Kidney capillary endothelial cell (primary cell): Measurements from ENCODE around the gene COL27A1.

Source experiments
- DNase-seq: peaks from one replicate; pipeline ENCODE4 v3.0.0-alpha.2; 2018; ENCODE audit warnings: low spot score

COL27A1 gene

DNA sequence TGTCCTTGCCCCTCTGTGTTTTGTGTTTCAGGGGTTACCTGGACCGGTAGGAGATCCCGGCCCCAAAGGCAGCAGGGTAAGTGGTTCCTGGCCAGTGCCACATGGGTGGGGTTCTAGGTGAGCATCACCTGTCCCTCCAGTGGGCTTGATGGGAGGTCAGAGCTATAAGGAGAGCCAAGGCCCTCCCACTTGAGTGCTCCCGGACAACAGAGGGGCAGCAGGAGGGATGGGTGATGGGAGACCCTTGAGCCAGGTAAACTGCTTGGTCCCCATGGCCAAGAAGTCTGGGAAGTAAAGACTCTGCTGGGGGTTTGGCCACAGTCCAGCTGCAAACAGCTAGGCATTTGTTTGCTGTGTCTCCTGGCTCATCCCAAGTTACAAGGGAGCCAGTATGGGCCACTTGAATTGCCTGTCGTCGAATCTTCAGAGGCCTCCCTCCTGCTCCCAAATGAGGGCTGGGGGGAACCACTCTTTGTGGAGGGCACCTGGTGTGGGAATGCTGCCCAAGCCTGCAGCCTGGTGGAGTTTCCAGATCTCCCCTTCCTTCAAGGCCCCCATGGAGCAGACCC is 51.0 kb downstream of the COL27A1 start:
- no peak for DNase-seq

DNA sequence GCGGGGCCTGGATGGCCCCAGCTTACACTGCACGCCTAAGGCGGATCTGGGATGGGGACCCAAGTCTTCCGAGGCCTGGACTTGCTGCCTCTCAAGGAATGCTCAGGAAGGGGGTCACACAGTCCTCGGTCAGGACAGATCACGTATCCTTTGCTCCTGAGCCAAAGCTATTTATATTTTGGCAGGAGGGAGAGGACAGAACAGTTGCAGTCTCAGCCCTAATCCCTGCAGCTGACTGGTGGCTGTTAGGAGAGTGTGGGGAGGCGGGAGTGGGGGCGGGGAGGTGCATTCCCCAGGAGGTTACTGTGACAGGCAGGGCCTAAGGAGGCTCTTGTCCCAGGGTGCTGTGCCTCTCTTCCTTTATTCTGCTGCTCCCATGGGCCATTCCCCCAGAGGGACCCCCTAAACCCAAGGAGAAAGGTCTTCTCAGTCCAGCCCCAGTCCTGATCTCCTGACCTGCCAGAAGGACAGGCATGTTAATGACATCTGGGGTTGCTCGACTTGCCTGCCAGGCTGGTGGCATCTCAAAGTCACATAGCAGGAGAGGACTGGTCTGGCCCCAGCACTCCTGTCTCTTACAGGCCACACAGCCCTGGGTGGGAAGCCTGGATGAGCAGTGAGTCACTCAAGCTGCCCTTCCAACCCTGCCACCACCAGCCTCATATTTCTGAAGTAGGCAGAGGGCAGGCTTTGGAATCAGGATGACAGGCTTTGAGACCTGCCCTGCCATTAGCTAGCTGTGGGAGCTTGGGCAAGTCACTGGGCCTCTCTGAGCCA is 51.9 kb downstream of the COL27A1 start:
- DNase-seq: no peak

DNA sequence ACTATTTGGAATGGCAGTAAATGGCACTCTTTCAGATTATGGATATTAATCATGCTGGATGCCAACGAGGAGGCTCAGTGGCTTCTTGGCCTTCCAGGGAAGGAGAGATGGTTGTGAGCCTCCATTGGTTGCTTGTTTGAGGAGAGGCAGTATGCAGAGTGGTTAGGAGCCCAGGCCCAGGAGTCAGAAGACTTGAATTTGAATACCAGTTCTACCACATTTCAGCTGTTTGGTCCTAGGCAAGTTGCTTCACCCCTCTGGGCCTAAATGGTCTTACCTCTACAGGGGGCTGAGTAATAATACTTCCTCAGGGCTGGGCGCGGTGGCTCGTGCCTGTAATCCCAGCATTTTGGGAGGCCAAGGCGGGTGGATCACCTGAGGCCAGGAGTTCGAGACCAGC is 52.5 kb downstream of the COL27A1 start:
- no peak for DNase-seq

DNA sequence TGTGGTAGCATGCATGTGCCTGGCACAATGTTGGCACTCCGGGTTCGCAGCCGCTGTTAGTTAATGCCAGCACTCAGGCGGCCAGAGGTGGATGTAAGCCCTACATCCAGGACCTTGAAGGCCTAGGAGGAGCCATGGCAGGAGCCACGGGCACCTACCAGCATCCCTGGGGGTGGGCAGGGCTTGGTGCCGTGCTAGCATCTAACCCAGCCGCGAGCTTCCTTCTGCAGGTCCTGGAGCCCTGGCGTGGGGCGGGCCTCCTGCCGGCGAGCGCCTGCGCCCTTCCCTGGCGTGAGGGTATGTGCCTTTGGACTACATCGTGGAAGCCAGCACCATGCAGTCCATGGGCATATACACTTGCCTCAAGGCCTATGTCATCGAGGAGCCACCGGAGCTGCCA is 53.8 kb downstream of the COL27A1 start:
- DNase-seq: no peak

GRCh38 chr9:114210136-114210535 is 54.8 kb downstream of the COL27A1 start:
- no peak for DNase-seq

DNA sequence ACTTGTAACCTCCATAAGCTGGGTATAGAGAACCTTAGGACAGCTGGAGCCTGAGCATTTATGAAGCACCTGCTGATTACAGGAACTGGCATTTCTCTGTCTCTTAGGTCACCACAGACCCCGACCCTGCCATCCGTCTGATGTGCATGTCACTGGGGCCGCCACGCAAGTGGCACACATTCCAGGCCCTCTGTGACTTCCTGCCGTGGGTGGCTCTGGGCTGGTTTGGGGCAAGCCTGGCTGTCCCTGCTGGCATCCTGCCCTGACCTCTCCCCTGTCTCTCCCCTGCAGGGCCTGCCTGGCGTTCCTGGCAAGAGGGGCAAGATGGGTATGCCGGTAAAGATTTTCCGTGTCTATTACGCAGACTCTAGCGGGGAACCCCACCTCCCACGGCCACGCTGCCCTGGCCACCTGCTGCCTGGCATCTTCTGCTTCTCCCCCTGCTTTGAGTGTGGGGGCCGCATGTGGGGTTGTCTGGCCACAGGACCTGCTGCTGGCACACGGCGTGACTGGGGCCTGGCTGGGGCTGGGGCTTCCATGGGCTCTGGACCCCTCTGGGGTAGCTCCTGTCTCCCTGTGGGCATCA is 55.4 kb downstream of the COL27A1 start:
- no peak for DNase-seq

DNA sequence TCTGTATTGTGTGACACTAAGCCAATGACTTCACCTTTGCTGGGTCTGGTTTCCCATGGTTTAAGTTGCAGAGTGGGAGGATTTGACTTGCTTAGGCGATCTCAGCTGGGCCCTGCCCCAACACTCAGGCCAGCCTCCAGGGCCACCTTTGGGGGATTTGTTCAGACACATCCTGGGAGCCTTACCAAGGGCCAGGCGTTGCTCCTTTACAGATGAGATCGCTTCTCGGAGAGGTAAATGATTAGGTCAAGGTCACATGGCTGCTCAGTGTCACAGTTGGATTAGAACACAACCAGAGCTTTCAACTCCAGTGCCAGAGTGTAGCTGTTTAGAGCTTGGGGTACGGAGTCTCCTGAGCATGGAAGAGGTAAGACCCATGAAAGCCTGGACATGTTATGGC is 57.5 kb downstream of the COL27A1 start:
- no peak for DNase-seq

DNA sequence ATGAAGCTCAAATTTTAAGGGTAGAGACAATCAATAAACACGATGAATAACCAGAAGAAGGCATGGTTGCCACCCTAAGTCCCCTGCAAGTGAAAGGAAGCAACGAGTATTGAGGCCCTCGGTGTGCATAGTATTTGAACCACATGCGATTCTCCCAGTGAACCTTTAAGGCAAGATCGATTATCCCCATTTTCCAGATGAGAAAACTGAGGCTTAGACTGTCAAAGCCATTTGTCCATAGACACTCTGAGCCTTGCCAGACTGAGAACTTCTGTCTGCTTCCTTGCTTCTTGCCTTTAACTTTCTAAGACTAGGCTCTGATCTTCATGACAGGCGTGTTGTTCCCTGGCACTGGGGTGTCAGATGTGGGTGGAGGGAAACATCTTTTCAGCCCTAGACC is 58.2 kb downstream of the COL27A1 start:
- DNase-seq: no peak

- no peak for DNase-seq
Measured at GRCh38 chr9:114214181-114214580, 58.8 kb downstream of the COL27A1 start.

GRCh38 chr9:114214686-114215414 is 59.5 kb downstream of the COL27A1 start:
- DNase-seq: no peak

DNA sequence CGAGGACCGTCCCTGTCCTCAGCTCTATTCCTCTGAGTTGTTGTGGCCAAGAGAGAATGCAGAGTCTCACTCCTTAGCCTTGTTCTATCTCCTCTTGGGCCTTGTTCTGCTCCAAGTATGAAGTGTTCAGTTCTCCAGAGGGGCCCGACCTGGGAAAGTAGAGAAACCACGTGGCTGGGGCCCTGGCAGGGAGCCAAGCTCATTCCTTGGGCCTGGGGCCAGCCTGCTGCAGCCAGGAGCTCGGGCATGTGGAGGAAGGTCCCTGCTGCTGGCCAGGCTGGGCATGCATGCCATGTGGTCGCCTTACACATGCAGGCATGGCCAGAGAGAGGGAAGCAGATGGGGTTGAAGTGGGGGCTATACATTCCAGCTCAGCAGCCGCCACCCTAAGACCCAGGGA is 60.7 kb downstream of the COL27A1 start:
- DNase-seq: no peak

- DNase-seq: no peak
Measured at GRCh38 chr9:114216976-114217375, 61.6 kb downstream of the COL27A1 start.

DNA sequence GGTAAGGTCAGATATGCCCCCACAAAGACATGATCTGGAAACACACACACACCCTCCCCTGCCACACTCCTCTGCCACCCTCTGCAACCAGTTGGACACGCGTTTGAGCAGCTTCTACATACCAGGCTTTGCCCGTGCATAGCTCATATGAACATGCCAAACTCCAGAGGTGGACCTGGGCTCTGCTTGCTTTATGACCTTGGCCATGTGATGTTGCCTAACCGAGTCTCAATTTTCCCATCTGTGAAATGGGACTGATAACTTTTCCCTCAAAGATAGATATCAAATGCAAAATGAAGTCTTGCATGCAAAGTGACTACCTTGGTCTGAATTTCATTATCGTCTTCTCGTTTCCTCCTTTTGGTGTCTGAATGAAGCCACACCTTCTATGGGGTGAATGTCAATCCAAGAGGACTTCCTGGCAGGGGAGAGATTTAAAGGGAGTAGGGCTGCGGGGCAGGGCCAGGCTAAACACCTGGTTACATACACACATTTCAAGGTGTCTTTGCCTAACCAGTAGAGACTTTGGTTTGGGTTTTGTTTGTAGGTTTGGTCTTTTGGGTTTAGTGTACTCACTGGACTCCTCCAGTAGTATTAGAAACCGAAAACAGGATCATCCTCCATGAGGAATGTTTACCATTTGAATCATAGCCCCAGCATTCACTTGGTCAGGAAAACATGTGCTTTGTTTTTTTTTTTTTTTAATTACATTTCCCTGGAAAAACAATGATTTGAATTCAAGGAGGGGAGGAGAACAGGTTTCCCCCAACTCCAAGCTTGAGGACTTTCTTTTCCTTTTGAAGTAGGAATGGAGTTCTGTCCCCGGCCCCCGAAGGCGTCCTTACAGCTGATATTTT is 63.2 kb downstream of the COL27A1 start:
- DNase-seq: no peak

DNA sequence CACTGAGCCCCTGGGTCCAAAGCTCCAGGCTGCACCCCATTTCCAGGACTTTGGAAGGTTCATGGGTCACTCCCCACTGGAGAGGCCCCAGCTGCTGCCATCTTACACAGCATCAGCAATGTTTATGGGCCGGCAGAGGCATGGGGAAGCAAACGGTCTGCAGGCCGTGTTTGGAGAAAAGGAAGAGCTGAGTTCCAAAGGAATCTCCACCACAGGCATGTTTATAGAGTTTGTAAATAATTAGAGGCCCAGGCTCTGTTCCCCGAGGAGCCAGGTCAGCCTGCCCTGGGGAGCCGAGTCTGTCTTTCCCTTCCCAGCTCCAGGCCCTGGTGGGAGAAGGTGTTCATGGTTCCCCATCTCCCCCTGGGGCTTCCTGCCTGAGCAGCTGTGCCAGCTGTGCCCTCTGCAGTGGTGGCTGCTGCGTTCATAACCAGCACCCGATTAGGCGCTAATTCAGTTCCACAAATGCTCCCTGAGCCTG is 64.8 kb downstream of the COL27A1 start:
- DNase-seq: no peak

GRCh38 chr9:114221706-114222465 is 66.5 kb downstream of the COL27A1 start:
- DNase-seq: peak; percentile 76

- DNase-seq: peak; percentile 88
Measured at GRCh38 chr9:114223564-114224246, 68.4 kb downstream of the COL27A1 start.

DNA sequence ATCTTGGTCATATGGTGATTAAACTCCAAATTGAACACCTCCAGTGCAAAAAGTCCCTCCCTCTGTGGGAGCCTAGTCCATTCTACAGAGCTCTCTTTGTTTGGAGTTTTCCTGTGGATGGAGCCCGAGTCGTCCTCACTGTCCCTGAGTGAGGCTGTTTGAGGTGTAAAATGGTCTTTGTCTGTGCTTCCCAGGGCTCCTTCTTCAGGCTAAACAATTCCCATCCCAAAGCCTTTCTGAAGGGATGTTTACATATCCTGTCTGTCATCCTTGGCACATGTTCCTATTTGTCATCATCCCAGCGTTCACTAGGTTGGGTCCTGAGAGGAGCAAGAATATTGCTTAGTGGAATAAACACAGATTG is 68.9 kb downstream of the COL27A1 start:
- DNase-seq: peak; percentile 72

DNA sequence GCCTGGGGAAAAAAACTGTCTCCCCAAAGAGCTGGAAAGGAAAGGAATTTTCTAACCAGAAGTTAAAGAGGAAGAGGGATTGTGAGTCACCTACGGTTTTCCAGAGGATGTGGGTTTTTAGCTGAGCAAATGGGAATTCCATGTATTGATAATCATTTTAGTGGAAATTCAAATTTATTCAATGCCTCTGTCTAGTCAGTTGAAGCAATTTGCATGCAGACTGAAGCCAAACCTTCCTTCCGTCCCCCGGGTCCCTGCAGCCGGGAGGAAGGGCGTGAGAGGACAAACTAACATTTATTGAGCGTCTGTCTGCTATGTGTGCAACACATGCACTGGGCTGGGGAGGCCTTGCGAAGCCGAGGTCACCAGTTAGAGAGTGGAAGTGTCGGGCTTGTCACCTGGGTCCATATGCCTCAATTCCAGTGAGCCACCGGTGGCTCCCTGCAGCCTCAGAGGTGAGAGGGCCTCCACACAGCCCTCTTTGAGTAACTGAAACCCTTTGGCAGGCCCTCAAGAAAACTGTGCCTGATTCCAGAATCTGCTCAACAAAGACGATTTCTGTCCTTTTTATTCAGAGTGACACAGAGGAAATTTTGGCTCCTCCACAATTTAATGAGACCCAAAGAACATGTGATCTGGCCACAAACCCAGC is 70.3 kb downstream of the COL27A1 start:
- DNase-seq: peak; percentile 71

- DNase-seq: no peak
Measured at GRCh38 chr9:114226246-114227055, 71.1 kb downstream of the COL27A1 start.
